NCI-H1930 (cell line): Measurements from ENCODE around the gene LPP.

Experiments used
- DNase-seq, 2 experiments: peaks; one replicate each; lab custom pipeline; 2025; lab: John Stamatoyannopoulos, UW

LPP gene

DNA sequence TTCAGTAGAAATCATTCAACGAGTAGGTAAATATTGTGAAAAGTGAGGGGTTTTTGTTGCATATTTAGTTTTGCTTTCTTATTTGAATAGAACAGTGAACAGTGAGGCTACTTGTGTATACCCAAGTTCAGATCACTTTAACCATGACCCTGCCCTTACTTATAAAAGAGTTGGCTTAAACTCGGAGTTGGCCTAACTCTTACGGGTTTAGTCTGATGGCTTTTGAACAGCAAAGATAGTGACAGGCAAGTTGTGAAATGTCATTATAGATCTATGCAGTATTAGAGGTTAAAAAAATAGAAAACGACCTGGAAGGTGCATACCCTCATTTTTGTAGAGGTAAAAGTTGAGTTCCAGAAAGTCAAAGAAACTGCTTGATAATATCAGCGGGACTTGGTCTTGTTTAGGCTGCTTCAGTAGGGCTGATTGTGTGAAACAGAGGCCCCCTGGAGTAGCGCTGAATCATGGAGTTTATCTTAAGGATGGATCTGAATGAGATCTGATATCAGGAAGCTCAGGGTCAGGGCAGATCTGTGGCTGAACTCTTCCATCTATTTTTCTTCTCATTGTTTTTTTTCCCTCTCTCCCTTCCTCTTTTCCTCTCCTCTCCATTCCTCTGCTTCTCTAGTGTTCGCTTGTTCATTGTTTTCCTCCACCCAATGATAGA is 359.8 kb downstream of the LPP start:
- no peak for DNase-seq

DNA sequence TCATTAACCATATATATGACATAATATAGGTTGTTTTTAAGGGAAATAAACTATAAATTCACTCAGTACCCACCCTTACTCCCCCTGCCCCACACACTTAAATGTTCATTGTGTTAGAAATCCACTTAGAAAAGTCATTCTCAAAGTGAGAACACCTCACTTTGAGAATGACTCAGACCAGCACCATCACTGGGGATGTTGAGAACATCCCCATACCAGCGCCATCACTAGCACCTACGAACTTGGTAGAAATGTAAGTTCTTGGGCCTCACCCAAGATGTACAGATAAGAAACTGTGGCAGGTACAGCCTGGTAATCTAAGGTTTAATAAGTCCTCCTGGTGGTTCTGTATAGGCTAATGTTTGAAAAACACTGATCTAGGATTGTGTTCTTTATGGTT is 362.6 kb downstream of the LPP start:
- DNase-seq, result no peak

DNA sequence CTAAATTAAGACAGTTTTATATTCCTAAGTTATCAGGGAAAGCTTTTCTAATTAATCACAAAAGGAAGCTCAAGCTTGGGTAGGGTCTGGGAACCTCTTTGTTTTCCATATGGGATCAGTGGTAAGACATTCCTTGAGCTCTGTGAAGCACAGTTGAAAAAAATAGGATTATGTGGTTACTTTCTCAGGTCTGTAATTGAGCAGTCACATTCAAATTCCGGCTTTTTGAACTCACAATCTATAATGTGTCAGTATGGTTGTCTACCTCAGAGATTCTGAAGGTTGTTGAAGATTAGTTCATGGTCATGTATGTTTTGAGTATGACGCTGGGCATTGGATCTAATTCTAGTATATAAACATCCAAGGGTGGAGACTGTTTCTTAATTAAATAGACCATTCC is 364.5 kb downstream of the LPP start:
- DNase-seq, result no peak

DNA sequence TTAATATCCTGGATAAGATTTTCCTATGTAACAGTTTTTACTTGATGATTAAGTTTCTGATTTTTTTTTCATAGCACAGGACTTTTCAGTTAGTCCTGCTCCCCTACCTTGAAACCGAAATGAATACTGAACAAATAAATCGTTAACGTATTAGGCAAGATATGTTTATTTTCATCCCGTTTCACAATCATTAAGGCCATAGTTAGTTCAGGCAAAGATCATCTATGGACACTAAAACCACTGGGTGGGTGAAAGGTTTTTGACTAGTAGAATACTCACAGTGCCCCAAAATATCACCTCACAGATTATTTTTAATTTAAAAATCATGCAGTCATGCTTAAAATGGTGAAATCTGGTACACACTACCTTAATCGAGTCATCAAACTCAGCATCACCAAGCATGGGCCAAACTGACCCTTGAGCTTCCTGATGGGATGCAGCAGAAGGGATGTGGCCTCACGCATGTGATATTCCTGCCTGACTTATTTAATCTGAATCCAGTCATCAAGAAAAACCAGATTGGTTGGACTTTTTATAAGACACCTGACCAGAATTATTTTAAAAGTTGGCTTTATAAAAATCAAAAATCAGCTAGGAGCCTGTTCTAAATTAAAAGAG is 365.0 kb downstream of the LPP start:
- DNase-seq, result no peak

DNA sequence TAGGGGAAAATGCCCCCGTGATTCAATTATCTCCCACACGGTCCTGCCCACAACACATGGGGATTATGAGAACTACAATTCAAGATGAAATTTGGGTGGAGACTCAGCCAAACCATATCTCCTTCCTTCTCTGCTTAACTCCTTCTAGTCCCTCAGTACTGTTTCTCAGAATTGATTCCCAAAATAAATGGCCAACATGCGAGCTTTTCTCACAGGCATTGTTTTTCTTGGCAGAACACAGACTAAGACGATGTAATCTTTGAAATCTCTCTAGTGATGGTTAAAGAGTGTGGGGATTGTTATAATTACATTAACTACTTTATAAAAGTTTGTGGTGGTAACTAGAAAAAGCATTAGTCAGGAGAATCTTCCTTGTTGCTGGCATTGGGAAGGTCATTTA is 366.5 kb downstream of the LPP start:
- no peak for DNase-seq

DNA sequence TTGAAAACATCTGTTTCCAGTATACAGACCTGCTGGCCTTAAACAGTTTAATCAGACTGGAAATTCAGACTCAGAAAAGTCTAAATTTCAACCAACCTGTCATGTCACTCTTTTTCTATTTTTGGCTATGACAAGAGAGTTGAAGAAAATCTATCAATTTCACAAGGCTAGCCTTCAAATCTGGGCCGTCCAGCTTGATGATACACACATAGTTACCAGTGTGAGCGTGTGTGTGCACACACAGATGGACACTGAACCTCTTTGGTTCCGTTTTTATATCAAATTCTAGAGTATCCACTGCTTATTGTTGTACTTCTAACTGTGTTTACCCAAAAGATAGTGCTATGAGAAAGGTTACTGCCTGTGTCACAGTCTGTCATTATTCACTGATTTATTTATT is 368.2 kb downstream of the LPP start:
- no peak for DNase-seq

DNA sequence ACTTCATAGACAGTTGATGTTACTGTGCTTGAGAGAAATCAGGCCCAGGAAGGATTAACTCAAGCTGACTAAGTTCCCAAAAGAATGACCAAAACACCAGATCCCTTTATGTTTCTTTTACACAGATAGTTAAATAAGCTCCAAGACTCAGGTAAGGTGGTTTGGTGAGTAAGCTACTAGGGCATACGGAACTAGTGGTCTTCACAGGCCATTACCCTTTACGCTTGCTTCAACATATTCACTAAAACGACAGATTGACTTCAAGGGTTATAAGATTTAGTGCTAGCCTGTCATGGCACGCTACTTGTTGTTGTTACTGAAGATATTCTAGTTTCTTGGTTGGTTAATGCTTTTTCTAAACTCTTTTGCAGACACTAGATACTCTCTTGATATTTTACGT is 369.3 kb downstream of the LPP start:
- DNase-seq, result no peak

DNA sequence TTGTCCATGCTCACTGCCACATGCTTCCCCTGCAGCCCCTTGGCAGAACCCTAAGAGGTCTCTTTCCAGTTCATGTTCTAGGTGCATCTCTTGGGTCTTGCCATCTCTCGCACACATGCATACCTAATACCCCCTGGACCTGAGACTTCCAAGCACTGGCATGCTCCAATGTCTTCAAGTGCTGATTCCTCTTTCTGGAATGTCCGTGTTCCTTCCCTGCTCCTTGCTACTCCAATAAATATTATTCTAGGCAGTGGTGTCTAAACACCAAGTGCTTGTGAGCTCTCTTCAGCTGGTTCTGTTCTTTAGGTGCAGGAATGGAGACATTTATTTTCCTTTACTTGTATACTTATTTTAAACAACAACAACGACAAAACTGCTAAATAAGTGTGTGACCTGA is 370.1 kb downstream of the LPP start:
- no peak for DNase-seq

DNA sequence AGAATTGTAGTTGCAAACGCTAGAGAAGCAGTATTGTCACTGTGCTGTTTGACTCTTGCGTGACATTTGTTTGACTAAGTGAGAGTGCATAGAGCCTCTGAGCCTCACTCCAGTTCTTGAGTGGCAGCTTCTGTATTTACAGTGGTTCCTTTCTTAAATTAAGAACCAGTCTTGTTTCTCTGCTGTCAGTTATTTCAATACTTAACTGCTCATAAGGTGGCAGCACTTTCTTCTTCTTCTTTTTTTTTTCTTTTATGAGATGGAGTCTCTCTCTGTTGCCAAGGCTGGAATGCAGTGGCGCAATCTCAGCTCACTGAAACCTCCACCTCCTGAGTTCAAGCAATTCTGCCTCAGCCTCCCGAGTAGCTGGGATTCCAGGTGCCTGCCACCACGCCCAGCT is 372.1 kb downstream of the LPP start:
- no peak for DNase-seq

DNA sequence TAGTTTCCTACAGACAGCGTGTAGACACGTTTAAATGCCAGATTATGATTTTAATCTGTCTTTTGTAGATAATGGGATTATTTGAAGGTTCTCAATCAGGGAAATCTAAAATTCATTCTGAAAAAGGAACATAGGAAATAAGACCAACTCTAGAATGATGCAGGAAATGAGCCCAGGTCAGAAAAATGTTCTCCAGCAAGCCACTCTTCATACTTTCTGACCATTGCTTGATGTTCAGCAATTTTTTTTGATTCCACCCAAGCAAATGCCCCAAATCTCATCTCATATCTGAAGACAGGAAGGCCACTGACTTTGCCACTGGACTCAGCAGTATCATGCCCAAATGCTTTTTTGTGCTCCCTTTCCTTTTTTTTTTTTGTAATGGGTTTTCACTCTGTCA is 373.4 kb downstream of the LPP start:
- DNase-seq, result no peak

DNA sequence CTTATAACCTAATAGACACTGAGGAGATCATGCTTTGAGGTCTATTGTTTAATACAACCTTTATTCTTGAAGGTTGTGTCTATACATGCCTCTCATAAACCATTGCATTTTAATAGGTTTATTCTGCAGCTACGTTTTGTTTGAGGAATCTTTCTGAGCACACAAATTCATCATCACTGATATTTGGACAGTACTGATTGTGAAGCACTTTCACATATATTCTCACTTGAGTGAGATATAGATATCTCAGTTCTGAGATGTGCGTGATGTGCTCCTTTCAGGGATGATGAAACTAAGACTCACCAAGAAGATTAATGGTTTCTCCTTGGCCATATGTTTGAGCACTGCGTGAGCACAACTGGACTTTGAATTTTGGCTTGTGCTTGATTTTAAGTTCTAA is 374.4 kb downstream of the LPP start:
- no peak for DNase-seq

DNA sequence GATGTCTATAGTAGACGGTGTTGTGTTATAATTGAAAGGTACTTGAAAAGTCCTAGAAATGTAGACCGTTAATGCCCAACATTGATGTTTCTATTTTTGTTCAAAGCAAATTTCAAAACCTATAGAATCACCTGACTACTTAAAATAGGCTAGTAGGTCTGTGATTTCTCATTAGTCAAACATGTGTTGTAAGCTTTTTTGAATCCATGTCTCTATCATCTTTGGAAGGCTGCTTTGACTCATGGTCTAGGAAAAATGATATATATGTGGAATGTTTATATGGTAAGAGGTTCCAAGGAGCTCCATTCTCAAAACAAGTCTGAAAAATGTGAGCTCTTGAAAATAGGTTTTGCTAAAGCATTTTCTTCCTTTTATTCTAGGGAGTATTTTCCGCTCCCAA is 375.3 kb downstream of the LPP start:
- no peak for DNase-seq

DNA sequence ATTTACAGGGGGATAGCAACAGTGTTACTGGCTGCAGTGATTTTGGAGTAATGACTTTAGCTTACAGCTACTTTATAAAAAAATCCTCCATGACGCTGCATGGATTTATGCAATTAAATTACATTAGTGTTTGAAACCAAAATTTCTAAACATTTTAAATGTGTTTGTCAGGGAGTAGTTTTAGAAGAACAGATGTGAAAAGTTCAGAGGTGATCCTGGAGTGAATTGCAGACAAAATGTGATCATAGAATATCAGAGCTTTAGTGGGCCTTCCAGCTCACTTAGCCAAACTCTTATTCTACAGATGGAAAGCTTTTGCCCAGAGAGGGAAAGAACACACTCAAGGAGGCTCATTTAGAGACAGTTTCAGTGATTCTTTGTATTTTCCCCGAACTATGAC is 376.3 kb downstream of the LPP start:
- no peak for DNase-seq

DNA sequence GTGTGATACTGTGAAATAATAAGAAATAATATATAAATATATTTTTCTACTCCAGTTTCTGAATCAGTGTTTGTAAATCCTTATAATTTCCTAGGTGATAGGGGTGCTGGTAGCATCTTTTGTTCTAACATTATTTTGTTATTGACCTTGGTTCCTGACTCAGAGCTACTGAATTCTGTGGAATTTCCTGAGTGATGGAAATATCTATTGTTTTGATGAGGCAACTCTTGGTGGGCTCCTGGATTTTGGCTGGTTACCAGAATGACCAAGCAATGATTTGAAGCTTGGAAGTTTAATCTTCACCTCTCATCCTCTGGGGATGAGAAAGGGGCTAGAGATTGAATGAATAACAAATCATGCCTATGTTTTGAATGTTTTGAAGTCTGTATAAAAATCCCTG is 377.3 kb downstream of the LPP start:
- DNase-seq, result no peak

DNA sequence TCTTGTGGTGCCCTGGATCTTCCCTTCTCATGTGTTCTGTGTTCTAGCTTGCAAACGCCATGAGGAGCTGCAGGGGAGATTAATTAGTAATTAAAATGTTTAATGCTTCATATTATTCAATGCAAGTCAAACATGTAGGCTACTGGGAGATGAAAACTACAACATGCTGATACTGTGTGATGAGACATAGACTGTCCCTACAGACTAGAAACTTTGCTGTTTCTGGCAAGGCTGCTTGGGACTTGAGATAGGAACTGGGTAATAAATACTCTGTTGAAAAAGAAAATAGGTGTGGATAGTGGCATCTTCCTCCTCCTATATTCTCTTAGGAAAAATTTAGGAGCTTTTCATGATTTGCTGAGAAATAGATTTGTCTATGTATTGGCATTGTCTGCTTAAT is 379.2 kb downstream of the LPP start:
- DNase-seq, result no peak

DNA sequence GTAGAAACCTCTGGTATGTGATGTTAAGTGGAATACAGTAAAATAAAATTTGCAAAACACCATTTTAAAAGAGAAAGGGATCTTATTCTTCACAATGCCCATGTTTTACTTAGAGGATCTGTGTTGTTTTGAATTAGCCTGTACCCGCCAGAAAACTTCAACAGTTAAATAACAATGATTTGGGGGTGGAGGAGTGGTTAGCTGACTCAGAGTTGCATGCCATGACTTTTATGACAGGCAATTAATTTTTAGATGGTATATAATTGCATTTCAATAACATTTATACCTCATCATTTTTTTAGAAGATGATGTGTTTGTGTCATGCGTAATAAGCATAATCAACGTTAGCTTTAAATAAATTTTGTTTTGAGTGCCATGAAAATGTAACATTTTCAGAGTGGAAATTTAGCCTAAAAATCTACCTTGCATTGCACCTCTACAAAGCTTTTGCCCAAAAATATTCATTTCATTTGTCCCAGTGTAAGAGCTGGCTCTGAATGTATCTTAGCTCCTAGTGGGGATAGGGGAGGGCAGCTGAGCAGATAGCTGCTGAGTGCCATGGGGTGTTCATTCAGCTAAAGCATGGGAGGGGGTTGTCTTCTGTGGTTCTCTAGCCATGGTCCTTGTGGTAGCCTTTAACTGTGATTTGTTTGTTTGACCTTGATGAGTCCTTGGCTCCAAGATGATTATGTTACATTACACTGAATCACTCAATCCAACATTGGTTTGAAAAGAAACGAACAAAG is 379.8 kb downstream of the LPP start:
- no peak for DNase-seq

DNA sequence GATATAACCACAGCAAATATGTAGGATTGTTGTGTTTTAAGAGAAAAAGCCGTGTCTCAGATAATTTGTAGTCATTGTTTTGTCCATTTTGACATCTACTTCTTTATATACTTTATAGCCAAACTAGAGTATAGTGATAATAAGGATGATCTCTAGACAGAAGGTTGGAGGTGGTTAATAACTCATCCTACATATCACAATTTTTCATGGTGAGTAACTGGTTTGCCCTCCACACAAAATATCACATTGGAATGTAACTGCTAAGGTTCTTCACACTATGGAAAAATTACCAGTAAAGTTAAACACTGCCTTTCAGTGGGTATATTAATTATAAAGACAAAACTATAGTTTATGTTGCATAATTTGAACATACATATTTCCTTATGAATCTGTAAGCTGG is 380.7 kb downstream of the LPP start:
- no peak for DNase-seq

DNA sequence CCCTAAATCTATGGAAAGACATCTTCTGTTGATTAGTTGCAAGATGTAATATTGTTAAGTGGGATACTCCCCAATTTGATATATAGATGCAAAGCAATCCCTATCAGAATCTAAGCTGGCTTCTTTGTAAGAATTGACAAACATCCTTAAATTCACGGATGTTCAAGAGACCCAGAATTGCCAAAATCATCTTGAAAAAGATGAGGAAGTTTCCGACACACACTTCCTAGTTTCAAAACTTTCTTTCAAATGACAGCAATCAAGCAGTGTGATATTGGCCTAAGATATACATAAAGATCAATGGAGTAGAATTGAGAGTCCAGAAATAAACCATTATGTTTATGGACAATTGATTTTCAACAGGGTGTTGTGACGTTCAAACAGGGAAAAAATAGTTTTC is 383.6 kb downstream of the LPP start:
- no peak for DNase-seq

DNA sequence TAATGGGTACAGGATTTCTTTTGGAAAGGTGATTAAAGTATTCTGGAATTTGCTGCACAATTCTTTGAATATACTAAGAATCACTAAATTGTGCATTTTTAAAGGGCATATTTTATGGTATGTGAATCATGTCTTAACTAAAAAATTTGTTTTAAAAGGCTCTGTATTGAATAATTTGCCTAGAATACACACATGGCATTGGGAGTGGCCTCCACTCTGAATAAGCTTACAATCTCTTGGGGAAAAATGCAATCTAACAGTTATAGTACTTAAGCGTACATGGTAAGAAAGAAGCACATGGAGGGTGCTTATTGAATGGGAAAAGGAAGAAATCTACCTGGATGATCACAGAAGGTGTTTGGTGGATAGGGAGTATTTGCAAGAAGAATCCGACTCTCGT is 385.1 kb downstream of the LPP start:
- no peak for DNase-seq

DNA sequence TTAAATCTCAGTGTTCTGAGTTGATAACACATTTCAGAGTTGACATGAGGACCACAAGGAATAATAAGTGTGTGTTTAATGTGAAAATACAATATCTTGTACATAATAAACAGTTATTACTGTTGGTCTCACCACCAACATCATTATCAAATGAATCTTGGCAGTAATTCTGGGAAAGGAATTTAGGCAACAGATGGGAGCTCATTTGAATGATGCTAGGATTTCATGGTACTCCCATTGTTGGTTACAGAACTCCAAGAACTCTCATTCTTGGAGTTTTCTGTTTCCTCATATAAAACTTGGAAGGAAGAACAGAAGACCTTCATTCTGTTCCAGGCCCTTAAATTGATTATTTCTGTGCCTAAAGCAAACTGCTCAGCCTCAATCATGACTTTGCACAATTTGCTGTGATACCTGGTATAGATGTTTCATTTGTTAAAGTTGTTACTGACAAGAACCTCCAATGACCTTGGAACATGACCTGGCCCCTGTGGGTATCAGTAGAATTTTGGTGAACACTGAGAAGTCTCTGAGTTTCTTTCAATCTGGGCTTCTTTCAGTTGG is 385.8 kb downstream of the LPP start:
- DNase-seq, result no peak

DNA sequence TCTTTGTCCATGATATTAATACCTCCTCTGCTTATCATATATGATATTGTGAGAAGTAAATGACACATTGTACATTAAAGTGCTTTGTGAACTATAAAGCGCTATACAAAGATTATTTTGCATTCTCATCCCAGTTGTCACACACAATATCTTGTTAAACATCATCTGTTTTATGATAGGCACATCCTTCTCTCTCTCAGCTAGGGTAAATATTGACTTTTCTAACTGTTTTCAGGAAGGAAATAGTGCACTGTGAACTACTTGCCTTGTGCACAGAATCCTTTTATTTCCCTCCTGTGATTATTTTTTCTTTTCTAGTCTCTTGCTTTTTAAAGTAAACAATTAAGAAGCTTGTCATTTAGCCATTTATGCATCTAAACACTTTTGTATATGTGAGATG is 388.2 kb downstream of the LPP start:
- peak in 1 of 2 experiments; percentile 3 for DNase-seq

DNA sequence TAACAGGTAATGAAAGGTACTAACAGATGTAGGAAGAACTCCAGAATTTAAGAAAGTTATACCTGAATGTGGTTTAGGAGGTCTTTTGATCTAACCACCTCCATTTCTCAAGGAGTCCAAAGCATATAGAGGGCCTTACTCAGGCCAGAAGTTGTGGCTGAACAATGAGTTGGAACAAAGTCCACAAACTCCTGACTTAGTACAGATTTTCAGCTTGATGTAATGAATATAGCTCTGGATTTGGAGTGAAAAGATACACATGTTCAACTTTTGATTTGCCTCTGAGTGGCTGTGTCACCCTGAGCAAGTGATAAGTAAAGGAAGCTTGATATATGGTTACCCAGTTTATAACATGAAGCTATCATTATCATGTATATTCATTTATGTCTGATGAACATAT is 390.1 kb downstream of the LPP start:
- no peak for DNase-seq
